AG04450 (cell line): ENCODE results near the gene RYR3. TPM values are rescaled to one million over a fixed set of nuclear protein-coding genes. Genes with fewer than 3 reads are reported as not detected.

ENCODE experiments used
- CTCF ChIA-PET: fragments of 300-600, 350-600 bp; formaldehyde crosslinking; extraction: SDS; loops from one replicate; lab custom pipeline; 2022; ENCODE audit warnings: antibody characterized with exemption, inconsistent platforms; lab: Charles Lee
- POLR2A ChIA-PET: fragments of 350-600 bp; formaldehyde crosslinking; extraction: SDS; loops from one replicate; lab custom pipeline; 2021; ENCODE audit warnings: antibody characterized with exemption, inconsistent platforms; lab: Yijun Ruan, JAX
- DNase-seq: peaks from one replicate; pipeline ENCODE4 v3.0.0-alpha.2; 2011; ENCODE audit warnings: low read depth, low spot score
- H3K27ac ChIP-seq: one replicate; pipeline ENCODE4 v1.5.1; 2012; ENCODE audit warnings: low read depth, low read length, control low read depth
- H3K27me3 ChIP-seq: one replicate; pipeline ENCODE4 v1.6.0; 2012; ENCODE audit warnings: low read length; ENCODE audit not compliant: control insufficient read depth, insufficient read depth
- H3K4me3 ChIP-seq: 2 replicates; pipeline ENCODE4 v1.5.1; 2011; ENCODE audit warnings: mild to moderate bottlenecking, low read depth, low read length, control low read depth
- H3K9me3 ChIP-seq: 2 replicates; pipeline ENCODE4 v1.5.1; 2012; ENCODE audit warnings: low read length; ENCODE audit not compliant: control insufficient read depth, insufficient read depth
- polyA plus RNA-seq: library from polyadenylated mRNA; depleted of rRNA; stranded (reverse); fragments of >200 nt; gene quantifications from 2 replicates; pipeline ENCODE4 v1.2.3, GENCODE V29; 2011
- TF ChIP-seq, protein P1 (sequence below): IDR thresholded peaks from 2 replicates; pipeline ENCODE4 v1.5.1; 2011; ENCODE audit warnings: low read depth, low read length, control low read depth, inconsistent platforms

Gene RYR3
- polyA plus RNA-seq, 1 experiment: not detected

DNA sequence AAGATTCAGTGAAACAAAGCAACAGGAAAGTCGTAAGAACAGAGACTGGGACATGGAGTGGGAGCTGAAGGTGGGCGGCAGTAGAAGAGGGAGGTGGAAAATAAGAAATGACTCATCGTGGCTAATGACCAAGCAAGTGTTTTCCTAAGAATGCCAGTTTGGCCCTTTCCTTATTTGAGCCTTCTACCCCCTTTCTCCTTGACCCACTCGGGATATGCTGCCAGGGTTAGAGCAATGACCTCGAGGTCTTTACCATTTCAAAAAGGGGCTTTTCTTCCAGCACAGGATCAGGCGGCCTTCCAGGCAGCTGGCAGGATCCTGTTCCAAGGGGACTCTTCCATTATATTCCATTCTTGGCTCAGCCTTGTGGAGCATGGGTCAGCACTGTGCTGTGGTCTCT is 241.1 kb downstream of the RYR3 start:
- no peak overlapping the region for H3K27ac ChIP-seq
- DNase-seq: no peak
- CTCF ChIA-PET: no interaction called here
- H3K9me3 ChIP-seq: no peaks in the 10 kb centered on the region
- H3K27me3 ChIP-seq: no peaks in the 10 kb centered on the region
- POLR2A ChIA-PET: no interaction called here
- TF ChIP-seq, protein P1, sequence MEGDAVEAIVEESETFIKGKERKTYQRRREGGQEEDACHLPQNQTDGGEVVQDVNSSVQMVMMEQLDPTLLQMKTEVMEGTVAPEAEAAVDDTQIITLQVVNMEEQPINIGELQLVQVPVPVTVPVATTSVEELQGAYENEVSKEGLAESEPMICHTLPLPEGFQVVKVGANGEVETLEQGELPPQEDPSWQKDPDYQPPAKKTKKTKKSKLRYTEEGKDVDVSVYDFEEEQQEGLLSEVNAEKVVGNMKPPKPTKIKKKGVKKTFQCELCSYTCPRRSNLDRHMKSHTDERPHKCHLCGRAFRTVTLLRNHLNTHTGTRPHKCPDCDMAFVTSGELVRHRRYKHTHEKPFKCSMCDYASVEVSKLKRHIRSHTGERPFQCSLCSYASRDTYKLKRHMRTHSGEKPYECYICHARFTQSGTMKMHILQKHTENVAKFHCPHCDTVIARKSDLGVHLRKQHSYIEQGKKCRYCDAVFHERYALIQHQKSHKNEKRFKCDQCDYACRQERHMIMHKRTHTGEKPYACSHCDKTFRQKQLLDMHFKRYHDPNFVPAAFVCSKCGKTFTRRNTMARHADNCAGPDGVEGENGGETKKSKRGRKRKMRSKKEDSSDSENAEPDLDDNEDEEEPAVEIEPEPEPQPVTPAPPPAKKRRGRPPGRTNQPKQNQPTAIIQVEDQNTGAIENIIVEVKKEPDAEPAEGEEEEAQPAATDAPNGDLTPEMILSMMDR: no peak
- no peak overlapping the region for H3K4me3 ChIP-seq

DNA sequence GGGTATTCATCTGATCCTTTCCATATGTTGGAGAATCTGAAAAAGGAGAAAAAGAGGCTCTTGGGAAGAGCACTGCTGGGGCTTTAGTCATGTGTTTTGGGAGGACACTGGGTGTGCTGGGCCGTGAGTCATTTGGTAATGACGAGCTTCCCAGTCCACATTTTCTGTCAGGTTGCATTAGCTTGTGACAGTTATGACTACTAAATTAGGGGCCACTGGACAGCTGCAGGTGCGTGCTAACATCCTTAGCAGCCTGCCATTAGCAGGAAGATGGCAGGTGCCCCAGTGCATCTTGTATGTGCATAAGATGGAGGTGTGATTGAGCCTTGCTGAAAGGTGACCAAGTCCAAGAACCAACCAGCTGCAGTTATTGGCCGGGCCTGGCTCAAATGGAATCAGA is 242.4 kb downstream of the RYR3 start:
- H3K27ac ChIP-seq: no peak overlapping the region
- CTCF ChIA-PET: no interaction called here
- POLR2A ChIA-PET: no interaction called here
- no peaks in the 10 kb centered on the region for H3K27me3 ChIP-seq
- H3K9me3 ChIP-seq: no peaks in the 10 kb centered on the region
- H3K4me3 ChIP-seq: no peak overlapping the region
- DNase-seq: no peak
- TF ChIP-seq, protein P1: no peak

DNA sequence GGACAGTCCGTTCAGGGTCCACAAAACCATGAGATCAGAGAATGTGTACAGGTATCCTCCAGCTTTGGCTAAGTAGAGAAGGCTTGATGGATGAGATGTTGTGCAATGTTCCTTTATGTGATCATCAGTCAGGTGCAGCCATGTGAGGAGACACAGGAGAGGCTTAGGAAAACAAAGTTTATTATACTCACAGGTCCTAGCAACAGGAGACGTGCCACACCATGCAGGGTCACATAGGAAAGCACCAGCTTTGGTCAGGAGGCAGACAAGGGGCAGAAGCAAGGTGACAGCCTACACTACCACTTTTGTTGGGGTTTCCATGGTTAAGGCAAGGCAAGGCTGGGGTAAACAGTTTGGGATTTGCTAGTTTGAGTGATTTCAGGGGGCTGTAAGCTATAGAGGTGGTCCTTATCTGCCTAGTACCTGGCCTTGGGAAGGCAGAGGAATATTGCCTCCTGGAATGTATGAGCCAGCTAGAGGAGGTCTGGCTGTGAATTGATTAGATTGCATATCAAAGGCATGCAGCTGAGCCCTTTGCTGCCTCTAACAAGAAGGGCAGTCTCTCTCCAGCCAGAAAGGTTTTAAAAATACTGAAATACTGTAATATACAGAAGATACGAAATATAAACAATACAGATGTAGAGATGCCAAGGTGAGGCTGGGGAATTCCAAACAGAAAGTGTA is 248.6 kb downstream of the RYR3 start:
- H3K27me3 ChIP-seq: no peaks in the 10 kb centered on the region
- no peaks in the 10 kb centered on the region for H3K9me3 ChIP-seq
- no peak overlapping the region for H3K4me3 ChIP-seq
- TF ChIP-seq, protein P1: no peak
- no peak for DNase-seq
- CTCF ChIA-PET: no interaction called here
- H3K27ac ChIP-seq: no peak overlapping the region
- POLR2A ChIA-PET: no interaction called here

DNA sequence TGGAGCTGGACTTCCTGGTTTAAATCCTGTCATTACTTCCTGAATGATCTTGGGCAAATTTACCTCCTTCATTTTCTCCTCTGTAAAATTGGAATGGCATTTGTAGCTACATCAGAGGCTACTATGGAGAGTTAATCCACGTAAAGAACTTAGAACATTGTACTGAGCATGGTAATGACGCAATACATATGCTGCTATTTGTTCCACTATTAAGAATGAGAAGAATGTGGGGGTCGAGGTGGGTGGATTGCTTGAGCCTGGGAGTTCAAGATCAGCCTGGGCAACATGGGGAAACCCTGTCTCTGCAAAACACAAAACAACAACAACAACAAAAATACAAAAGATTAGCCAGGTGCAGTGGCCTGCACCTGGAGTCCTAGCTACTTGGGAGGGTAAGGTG is 250.6 kb downstream of the RYR3 start:
- DNase-seq: no peak
- ChIA-PET POLR2A (no interaction called here), CTCF (no interaction called here)
- Histone ChIP-seq H3K27me3 (no peaks in the 10 kb centered on the region), H3K4me3 (no peak overlapping the region), H3K27ac (no peak overlapping the region), H3K9me3 (no peaks in the 10 kb centered on the region)
- TF ChIP-seq, protein P1: no peak

DNA sequence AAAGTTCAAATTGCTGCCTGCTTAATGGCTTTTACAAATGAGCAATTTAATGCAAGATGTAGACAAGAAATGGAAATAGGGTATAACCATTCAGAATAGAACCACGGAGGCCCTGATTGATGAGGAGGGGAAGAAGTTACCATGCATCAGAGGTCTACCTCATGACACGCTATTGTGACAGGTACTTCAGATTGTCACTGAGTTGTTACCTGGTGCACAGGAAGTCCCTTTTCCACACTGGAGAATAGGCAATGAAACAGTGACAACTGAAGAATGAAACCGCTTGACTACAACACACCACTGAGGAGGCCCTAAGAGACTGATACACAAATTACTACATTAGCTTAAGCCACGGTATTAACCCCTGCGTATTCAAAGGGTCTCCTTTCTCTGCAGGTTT is 251.2 kb downstream of the RYR3 start:
- POLR2A ChIA-PET: no interaction called here
- TF ChIP-seq, protein P1: no peak
- CTCF ChIA-PET: no interaction called here
- no peak overlapping the region for H3K4me3 ChIP-seq
- no peak for DNase-seq
- H3K27ac ChIP-seq: no peak overlapping the region
- no peaks in the 10 kb centered on the region for H3K9me3 ChIP-seq
- no peaks in the 10 kb centered on the region for H3K27me3 ChIP-seq
